Colonic mucosa (tissue), 4 donors: ENCODE data around the gene CDH12. TPM values are rescaled to one million over a fixed set of nuclear protein-coding genes. Genes with fewer than 3 reads are reported as not detected.

Experiments used
- DNase-seq: peaks from one replicate; pipeline ENCODE4 v3.0.0-alpha.2; 2020
- H3K27ac ChIP-seq: fragments of 200-600 bp; one replicate; pipeline ENCODE4 v1.8.0; 2021
- H3K27me3 ChIP-seq: fragments of 200-600 bp; one replicate; pipeline ENCODE4 v1.8.0; 2021
- H3K36me3 ChIP-seq: fragments of 200-600 bp; one replicate; pipeline ENCODE4 v1.8.0; 2021
- H3K4me1 ChIP-seq: fragments of 200-600 bp; one replicate; pipeline ENCODE4 v1.8.0; 2021; ENCODE audit warnings: mild to moderate bottlenecking
- H3K4me3 ChIP-seq: fragments of 200-600 bp; one replicate; pipeline ENCODE4 v1.8.0; 2021
- H3K9ac ChIP-seq, 2 donors: one replicate each; pipeline ENCODE4 v1.7.0; 2013; ENCODE audit warnings: control low read depth in 2 of 2, low read depth in 2 of 2, low read length in 2 of 2
- H3K9me3 ChIP-seq: fragments of 200-600 bp; one replicate; pipeline ENCODE4 v1.8.0; 2021
- intact Hi-C: fragments of 100-400 bp; cut with DNase I; formaldehyde crosslinking; loops from one replicate; pipeline ENCODE4 v1.14.1; 2022
- total RNA-seq, 2 donors: library from RNA; stranded (reverse); fragmentation: NEBNext Ultra II Directional in 1 of 2; extraction: Animal tissue kit (Norgen Biotek cat#: 25700) in 1 of 2; gene quantifications; one replicate each; pipeline ENCODE4 v1.2.1, GENCODE V29; 2021
- TF ChIP-seq, protein P1 (sequence below): fragments of 200-600 bp; IDR thresholded peaks from one replicate; pipeline ENCODE4 v1.8.0; 2022; ENCODE audit warnings: antibody characterized with exemption, mild to moderate bottlenecking
- donor health status: healthy.
- donor health status: DM: no; HTN: no; CAD: no.
- donor health status: DM: no; HTN: no; CAD: no.

Gene CDH12
- not detected for total RNA-seq

DNA sequence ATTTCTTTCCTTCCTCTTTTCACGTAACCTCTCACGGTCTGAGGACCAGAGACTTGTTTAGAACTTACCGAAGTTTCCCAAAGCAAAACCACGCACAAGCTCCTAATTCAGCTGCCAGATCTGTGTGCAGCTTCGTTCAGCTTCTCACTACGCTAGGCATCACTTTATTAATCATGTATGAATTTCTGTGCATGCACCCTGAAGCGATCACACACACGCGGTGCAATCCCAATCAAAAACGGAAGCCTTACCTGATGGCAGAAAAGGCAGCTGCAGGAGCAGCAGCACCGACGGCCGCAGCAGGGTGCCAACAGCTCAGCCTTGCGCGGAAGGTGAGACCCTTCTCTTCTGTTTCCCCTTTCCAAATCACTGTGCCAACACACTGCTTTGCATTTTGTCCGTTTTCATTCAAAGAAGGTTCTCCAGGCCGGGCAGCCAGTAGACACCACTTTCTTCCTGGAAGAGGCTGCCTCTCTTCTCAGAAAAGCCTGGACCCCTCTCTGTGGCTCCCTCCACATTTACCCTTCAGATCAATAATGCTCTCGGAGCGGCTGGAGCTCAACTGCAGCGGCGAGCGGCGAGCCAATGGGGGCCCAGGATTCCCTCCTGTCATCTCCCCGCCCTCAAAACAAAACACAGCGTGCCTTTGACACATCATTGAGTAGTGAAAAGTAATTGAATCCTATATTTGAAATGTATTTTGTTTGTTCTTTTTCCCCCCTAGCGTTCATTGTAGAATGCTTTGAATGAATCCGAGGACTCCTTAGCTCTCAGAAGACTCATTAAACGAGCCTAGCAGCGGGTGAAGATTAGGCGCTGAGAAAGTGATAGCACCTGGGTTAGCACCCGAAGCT lies at the start of gene CDH12:
CDH12 (minus strand) TSS at position 538 of the 854 bp plus-strand sequence.
- Histone ChIP-seq H3K9me3 (no peaks in the 10 kb centered on the region), H3K27me3 (no peaks in the 10 kb centered on the region), H3K4me1 (no peaks in the 10 kb centered on the region), H3K27ac (no peak within 1 kb of the TSS), H3K9ac (no peak within 1 kb of the TSS), H3K4me3 (no peak within 1 kb of the TSS), H3K36me3 (no peaks in the 10 kb centered on the region)
- intact Hi-C loops = no loop called here
- DNase-seq = no peak
- TF ChIP-seq, protein P1, sequence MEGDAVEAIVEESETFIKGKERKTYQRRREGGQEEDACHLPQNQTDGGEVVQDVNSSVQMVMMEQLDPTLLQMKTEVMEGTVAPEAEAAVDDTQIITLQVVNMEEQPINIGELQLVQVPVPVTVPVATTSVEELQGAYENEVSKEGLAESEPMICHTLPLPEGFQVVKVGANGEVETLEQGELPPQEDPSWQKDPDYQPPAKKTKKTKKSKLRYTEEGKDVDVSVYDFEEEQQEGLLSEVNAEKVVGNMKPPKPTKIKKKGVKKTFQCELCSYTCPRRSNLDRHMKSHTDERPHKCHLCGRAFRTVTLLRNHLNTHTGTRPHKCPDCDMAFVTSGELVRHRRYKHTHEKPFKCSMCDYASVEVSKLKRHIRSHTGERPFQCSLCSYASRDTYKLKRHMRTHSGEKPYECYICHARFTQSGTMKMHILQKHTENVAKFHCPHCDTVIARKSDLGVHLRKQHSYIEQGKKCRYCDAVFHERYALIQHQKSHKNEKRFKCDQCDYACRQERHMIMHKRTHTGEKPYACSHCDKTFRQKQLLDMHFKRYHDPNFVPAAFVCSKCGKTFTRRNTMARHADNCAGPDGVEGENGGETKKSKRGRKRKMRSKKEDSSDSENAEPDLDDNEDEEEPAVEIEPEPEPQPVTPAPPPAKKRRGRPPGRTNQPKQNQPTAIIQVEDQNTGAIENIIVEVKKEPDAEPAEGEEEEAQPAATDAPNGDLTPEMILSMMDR = no peak

DNA sequence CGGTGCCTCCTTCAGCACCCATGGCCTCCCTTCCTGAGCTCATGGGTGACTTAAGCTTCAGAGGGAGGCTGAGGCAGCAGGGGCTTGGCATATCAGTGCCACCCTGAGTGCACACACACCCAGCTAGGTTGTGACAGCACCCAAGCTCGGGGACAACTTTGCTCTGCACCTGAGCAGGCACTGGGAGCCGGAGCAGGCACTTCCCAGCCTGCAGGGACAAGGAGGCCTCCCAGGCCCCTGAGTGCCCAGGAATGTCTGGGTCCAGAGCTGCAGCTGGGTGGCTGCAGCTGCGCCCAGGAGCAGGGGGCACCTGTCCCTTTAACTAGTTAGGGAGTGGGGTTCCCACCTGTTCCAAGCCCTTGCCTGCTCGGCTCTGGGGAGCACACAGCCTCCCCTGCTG lies 48.7 kb upstream of the CDH12 start:
- Histone ChIP-seq H3K27me3 (no peaks in the 10 kb centered on the region), H3K4me3 (no peak overlapping the region), H3K4me1 (no peaks in the 10 kb centered on the region), H3K9me3 (no peaks in the 10 kb centered on the region), H3K36me3 (no peaks in the 10 kb centered on the region), H3K9ac (no peak overlapping the region), H3K27ac (no peak overlapping the region)
- DNase-seq = no peak
- TF ChIP-seq, protein P1 = no peak
- intact Hi-C loops = no loop called here

DNA sequence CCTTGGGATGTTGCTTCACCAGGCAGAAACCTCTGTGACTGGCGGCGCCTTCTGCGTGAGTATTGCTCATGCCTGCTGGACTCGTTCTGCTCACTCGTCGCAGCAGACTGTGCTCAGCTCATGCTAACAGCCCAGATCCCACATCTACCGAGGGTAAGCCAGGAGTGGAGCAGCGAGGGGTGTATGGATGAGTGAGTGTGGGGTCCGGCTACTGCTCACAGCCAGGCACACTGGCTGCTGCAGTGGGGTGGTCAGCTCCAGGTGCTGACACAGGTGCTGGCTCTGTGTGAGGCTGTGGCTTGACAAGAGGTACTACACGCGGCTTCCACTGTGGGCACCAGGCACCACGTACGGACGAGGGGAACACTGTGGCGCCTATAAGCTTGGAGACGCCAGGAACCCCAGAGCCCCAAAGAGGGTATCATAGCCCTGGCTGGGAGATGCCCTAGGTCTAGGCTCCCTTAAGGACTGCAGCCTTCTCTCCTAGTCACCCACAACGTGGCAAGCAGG lies 47.7 kb upstream of the CDH12 start:
- no peaks in the 10 kb centered on the region for H3K4me1 ChIP-seq
- H3K36me3 ChIP-seq = no peaks in the 10 kb centered on the region
- no peak overlapping the region for H3K27ac ChIP-seq
- DNase-seq = no peak
- H3K9ac ChIP-seq = no peak overlapping the region
- no peak overlapping the region for H3K4me3 ChIP-seq
- H3K27me3 ChIP-seq = no peaks in the 10 kb centered on the region
- intact Hi-C loops = no loop called here
- H3K9me3 ChIP-seq = no peaks in the 10 kb centered on the region
- TF ChIP-seq, protein P1 = no peak

DNA sequence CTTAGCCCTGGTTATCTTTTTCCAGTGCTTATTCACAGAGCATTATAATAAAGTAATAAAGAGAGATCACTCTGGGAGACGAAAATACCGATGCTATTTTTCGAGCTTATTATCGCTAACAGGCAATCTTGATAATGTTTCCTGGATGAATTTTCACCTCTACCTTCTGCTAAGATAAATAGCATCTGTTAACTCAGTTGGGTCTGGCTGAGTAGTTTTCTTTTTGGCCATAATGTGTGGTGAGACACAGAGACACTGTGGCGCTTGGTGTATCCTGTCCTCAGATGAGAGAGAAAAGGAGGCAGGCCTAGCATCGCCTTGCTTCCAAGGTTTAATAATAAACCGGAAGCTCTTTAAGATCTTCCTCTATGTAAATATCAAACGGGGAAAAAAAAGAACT lies 46.2 kb upstream of the CDH12 start:
- no peaks in the 10 kb centered on the region for H3K36me3 ChIP-seq

DNA sequence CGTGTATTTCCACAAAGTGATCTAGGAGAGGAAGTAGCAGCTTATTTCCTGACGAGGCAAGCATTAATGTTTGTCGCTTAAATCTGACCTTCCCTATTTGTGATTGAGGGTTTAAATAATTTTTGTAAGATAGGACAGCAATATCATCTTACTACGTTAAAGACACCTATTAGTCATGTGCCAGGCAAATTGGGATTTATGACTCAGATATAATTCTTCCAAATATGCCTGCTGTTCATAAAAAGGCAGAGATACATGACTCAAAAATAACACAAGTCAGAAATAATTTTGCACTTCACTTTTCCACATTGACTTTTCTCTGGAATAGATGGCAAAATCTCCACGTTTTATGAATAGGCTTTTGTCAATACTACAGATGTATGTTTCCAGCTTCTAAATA lies 43.0 kb upstream of the CDH12 start:
- Histone ChIP-seq H3K9me3 (no peaks in the 10 kb centered on the region), H3K27me3 (no peaks in the 10 kb centered on the region), H3K27ac (no peak overlapping the region), H3K9ac (no peak overlapping the region), H3K4me1 (no peaks in the 10 kb centered on the region), H3K4me3 (no peak overlapping the region), H3K36me3 (no peaks in the 10 kb centered on the region)
- TF ChIP-seq, protein P1 = no peak
- intact Hi-C loops = no loop called here
- no peak for DNase-seq

More for the DNA sequence above, 46.2 kb upstream of the CDH12 start:
- no peaks in the 10 kb centered on the region for H3K9me3 ChIP-seq
- no peak for DNase-seq
- no peak overlapping the region for H3K4me3 ChIP-seq
- intact Hi-C loops = no loop called here
- H3K4me1 ChIP-seq = no peaks in the 10 kb centered on the region
- H3K27me3 ChIP-seq = no peaks in the 10 kb centered on the region
- no peak overlapping the region for H3K27ac ChIP-seq
- no peak overlapping the region for H3K9ac ChIP-seq
- TF ChIP-seq, protein P1 = no peak
